Measurements from ENCODE around the gene ASCC1. TPM values are rescaled to one million over a fixed set of nuclear protein-coding genes. Genes with fewer than 3 reads are reported as not detected.
A peak's percentile ranks its signal among the peaks of the same experiment; 100 is the strongest.

The ASCC1 gene
- total and polyA plus RNA-seq, 2 of the 13 experiments (the other 11 are each of a cell fraction or from before 2014, with no cell fraction given), result 21.6 to 30.1 TPM

DNA sequence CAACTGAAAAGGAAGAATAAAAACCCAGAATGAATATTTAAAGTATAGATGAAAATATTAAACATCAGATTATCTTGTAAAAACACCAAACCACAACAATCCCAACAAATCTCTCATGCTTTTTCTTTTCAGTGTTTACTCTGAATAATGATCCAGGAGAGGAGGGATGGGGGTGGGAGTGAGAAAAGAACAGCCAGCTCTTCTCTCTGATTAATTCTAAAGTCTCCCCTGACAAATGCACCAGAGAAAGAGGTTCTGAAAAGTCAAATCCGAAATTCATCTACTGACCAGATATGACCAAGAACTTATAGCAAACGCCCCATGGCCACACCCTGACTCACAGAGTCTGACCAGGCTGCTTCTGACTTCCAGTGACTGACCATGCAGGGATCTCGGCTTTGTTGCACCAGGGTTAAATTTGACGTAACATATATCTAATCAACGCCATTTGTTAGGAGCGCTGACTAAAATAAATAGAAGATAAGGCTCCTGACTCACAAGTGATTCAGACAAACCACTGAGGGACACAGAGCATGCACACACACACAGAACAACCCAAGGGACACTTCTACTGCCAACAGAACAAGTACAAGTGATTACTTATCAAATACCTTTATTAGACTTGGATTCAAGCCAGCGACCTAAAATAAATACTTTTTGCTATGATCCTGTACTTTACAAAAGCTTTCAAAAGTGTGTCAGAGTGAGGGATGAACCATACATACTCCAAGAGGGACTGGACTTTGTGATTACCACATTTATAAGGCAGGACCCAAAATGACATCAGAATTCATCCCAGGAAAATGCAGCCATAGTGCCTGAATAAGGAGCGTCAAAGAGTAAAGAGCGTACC, 118.4 kb downstream of the ASCC1 start (continued):
- TF ChIP-seq, protein P1, sequence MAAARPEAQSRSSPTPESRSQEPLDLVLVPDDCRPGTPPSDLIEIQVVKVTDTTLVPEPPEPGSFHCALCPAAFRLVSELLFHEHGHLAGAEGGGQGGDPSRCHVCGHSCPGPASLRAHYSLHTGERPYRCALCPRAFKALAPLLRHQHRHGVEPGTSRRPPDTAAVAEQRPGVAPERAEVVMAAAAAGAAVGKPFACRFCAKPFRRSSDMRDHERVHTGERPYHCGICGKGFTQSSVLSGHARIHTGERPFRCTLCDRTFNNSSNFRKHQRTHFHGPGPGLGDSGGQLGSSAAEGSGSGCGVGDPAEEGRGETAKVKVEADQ (CRISPR knock-in tag; IDR thresholded peaks at IDR 0.05; ENCODE audit: borderline replicate concordance), result no peak
- TF ChIP-seq SOX6 (IDR thresholded peaks at IDR 0.05) (no peak), SOX6 (CRISPR knock-in tag; IDR thresholded peaks at IDR 0.05) (no peak; the same call in 1 of the 2 replicates), IRF2 (CRISPR knock-in tag; IDR thresholded peaks at IDR 0.05) (no peak), AHR (CRISPR knock-in tag; IDR thresholded peaks at IDR 0.05) (no peak), PITX1 (CRISPR knock-in tag; IDR thresholded peaks at IDR 0.05) (peak; percentile 61; the same call in 1 of the 2 replicates), HNRNPL (IDR thresholded peaks at IDR 0.05; ENCODE audit: low read depth, low read length) (no peak), KLF16 (CRISPR knock-in tag; IDR thresholded peaks at IDR 0.05) (no peak), ZNF546 (CRISPR knock-in tag; conservative IDR thresholded peaks at IDR 0.05) (no peak), PPARG (CRISPR knock-in tag; conservative IDR thresholded peaks at IDR 0.05) (peak; percentile 70), ZNF781 (CRISPR knock-in tag; IDR thresholded peaks at IDR 0.05; ENCODE audit: borderline replicate concordance, not compliant biosample characterization) (peak; percentile 50), ISL2 (CRISPR knock-in tag; IDR thresholded peaks at IDR 0.05) (peak; percentile 87), ZNF224 (CRISPR knock-in tag; IDR thresholded peaks at IDR 0.05) (no peak), HES4 (CRISPR knock-in tag; IDR thresholded peaks at IDR 0.05; ENCODE audit: borderline replicate concordance) (no peak), ATF7-NPFF (CRISPR knock-in tag; IDR thresholded peaks at IDR 0.05; ENCODE audit: low read depth) (no peak), ZSCAN30 (CRISPR knock-in tag; IDR thresholded peaks at IDR 0.05) (no peak), KDM3A (CRISPR knock-in tag; IDR thresholded peaks at IDR 0.05; ENCODE audit: low read depth) (no peak), NCOA2 (CRISPR knock-in tag; IDR thresholded peaks at IDR 0.05) (peak; percentile 77), HOXD1 (CRISPR knock-in tag; IDR thresholded peaks at IDR 0.05) (no peak; the same call in 1 of the 2 replicates), ZC3H13 (CRISPR knock-in tag; IDR thresholded peaks at IDR 0.05) (no peak), HDAC1 (CRISPR knock-in tag; IDR thresholded peaks at IDR 0.05) (no peak; the same call in 1 of the 2 replicates), ZNF484 (CRISPR knock-in tag; IDR thresholded peaks at IDR 0.05; ENCODE audit: borderline replicate concordance, low read depth) (no peak), ZFYVE20 (CRISPR knock-in tag; IDR thresholded peaks at IDR 0.05; ENCODE audit: borderline replicate concordance, low read depth) (no peak), KDM1A (CRISPR knock-in tag; IDR thresholded peaks at IDR 0.05) (no peak), ZNF766 (CRISPR knock-in tag; IDR thresholded peaks at IDR 0.05; ENCODE audit: borderline replicate concordance) (no peak)
- TF ChIP-seq, protein P2, sequence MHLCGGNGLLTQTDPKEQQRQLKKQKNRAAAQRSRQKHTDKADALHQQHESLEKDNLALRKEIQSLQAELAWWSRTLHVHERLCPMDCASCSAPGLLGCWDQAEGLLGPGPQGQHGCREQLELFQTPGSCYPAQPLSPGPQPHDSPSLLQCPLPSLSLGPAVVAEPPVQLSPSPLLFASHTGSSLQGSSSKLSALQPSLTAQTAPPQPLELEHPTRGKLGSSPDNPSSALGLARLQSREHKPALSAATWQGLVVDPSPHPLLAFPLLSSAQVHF (CRISPR knock-in tag; IDR thresholded peaks at IDR 0.05), result no peak
- TF ChIP-seq, protein P3, sequence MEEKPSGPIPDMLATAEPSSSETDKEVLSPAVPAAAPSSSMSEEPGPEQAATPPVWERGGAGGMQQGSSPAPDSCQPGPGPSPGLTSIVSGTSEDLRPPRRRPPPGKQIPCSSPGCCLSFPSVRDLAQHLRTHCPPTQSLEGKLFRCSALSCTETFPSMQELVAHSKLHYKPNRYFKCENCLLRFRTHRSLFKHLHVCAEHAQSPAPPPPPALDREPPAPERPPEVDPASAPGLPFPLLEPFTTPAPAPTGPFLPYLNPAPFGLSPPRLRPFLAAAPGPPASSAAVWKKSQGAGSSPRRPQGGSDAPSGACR (CRISPR knock-in tag; IDR thresholded peaks at IDR 0.05), result no peak; the same call in none of the 2 replicates
- TF ChIP-seq, protein P4, sequence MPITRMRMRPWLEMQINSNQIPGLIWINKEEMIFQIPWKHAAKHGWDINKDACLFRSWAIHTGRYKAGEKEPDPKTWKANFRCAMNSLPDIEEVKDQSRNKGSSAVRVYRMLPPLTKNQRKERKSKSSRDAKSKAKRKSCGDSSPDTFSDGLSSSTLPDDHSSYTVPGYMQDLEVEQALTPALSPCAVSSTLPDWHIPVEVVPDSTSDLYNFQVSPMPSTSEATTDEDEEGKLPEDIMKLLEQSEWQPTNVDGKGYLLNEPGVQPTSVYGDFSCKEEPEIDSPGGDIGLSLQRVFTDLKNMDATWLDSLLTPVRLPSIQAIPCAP (CRISPR knock-in tag; IDR thresholded peaks at IDR 0.05; ENCODE audit: low read depth), result no peak

Measured in HepG2 (cell line).